Heart right ventricle (tissue), 16 donors: ENCODE results near the gene ABCA13. TPM values are rescaled to one million over a fixed set of nuclear protein-coding genes. Genes with fewer than 3 reads are reported as not detected.

Experiments used
- ATAC-seq, 8 donors: fragments of 200-7000 bp; cut with Tn5 transposase; one replicate each; pipeline ENCODE4 v1.9.1; 2020; ENCODE audit warnings: mild to moderate bottlenecking in 8 of 8, moderate library complexity in 8 of 8, moderate number of reproducible peaks in 1 of 8
- DNase-seq, 2 donors: peaks; one replicate each; pipeline ENCODE4 v3.0.0-alpha.2; 2020
- H3K27ac ChIP-seq, 10 donors: fragments of 200-600 bp; sonication (generic) in 2 of 10; one replicate each; pipeline versions ENCODE4 v1.5.0 to v1.8.0; 2020 to 2022; ENCODE audit warnings: mild to moderate bottlenecking in 3 of 10
- H3K27me3 ChIP-seq, 7 donors: fragments of 200-600 bp; one replicate each; pipeline ENCODE4 v1.8.0; 2021 to 2022; ENCODE audit warnings: mild to moderate bottlenecking in 2 of 7
- H3K36me3 ChIP-seq, 9 donors: fragments of 200-600 bp; sonication (generic) in 1 of 9; one replicate each; pipeline versions ENCODE4 v1.5.0 to v1.8.0; 2020 to 2022; ENCODE audit warnings: mild to moderate bottlenecking in 2 of 9
- H3K4me1 ChIP-seq, 9 donors: fragments of 200-600 bp; sonication (generic) in 1 of 9; one replicate each; pipeline versions ENCODE4 v1.5.0 to v1.8.0; 2020 to 2022; ENCODE audit warnings: mild to moderate bottlenecking in 4 of 9
- H3K4me3 ChIP-seq, 10 donors: fragments of 200-600 bp; sonication (generic) in 2 of 10; one replicate each; pipeline versions ENCODE4 v1.5.0 to v1.8.0; 2020 to 2022; ENCODE audit warnings: mild to moderate bottlenecking in 7 of 10, moderate library complexity in 2 of 10
- H3K9me3 ChIP-seq, 11 donors: fragments of 200-600 bp in 10 of 11; sonication (generic) in 2 of 11; one replicate each; pipeline versions ENCODE4 v1.5.0 to v1.8.0; 2013 to 2022; ENCODE audit warnings: mild to moderate bottlenecking in 2 of 11, control low read depth in 1 of 11, moderate library complexity in 1 of 11
- WGBS, 2 donors: extraction: QIAGEN DNeasy Blood & Tissue Kit; methylation state at CpG; one replicate each; pipeline ENCODE4 v1.1.7; 2013; ENCODE audit warnings: inconsistent platforms in 1 of 2; 5-methylcytosine and 5-hydroxymethylcytosine counted together
- intact Hi-C, 10 donors: fragments of 100-400 bp; cut with DNase I; formaldehyde crosslinking; loops; one replicate each; pipeline versions ENCODE4 v1.11.1 to v1.14.2; 2022
- polyA plus RNA-seq, 2 donors: library from polyadenylated mRNA; stranded (reverse); fragments of 200-250 nt; gene quantifications; one replicate each; pipeline ENCODE4 v1.2.3, GENCODE V29; 2013
- total RNA-seq, 10 donors: library from RNA; stranded (reverse); fragmentation: NEBNext Ultra II Directional in 3 of 10; extraction: Animal tissue kit (Norgen Biotek cat#: 25700) in 3 of 10; gene quantifications; one replicate each; pipeline versions ENCODE4 v1.2.1 to v1.2.4, GENCODE V29; 2021 to 2023
- TF ChIP-seq, protein P1 (sequence below), 9 donors: fragments of 200-600 bp; sonication (generic) in 2 of 9; IDR thresholded peaks; one replicate each; pipeline versions ENCODE4 v1.5.0 to v1.8.0; 2021 to 2022; ENCODE audit warnings: antibody characterized with exemption in 9 of 9, mild to moderate bottlenecking in 5 of 9, moderate library complexity in 1 of 9
- donor health status: Arrhythmogenic right ventricular cardiomyopathy.
- donor health status: ischemic (EF 13 %, LVEDD 7.1; RV severe dilation, severe dysfunction).
- donor health status: healthy with polysubstance abuse.
- donor health status: DM: no; HTN: yes; CAD: no.
- donor health status: DM: no; HTN: no; CAD: no.
- donor health status: ischemic (EF 25% LVEDD 6.9; RV normal size, moderate dysfunction).
- donor health status: ischemic (EF 25% LVEDD 5.7; RV mildly dilated, moderate dysfunction).
- donor health status: healthy.
- donor health status: DM: yes; HTN: yes; CAD: no.
- donor health status: Ischemic cardiomyopathy.
- donor health status: ischemic (EF 35%, LVEDD 5.7; RV mildly dilated, moderate dysfunction).
- donor health status: nonischemic (EF 11% LVEDD 7.7; RV severe dilation, severe dysfunction).
- donor health status: DM: yes; HTN: yes; CAD: no.
- donor health status: PGD.
- donor health status: ischemic (EF 29% LVEDD 5.4; RV normal size, mild dysfunction).
- donor health status: nonischemic (EF 23%, LVEDD 6.1; RV moderate dilation, normal function).

ABCA13 gene
- total and polyA plus RNA-seq, 12 donors = 0.01 to 0.37 (median 0.06) TPM; not detected in 1

DNA sequence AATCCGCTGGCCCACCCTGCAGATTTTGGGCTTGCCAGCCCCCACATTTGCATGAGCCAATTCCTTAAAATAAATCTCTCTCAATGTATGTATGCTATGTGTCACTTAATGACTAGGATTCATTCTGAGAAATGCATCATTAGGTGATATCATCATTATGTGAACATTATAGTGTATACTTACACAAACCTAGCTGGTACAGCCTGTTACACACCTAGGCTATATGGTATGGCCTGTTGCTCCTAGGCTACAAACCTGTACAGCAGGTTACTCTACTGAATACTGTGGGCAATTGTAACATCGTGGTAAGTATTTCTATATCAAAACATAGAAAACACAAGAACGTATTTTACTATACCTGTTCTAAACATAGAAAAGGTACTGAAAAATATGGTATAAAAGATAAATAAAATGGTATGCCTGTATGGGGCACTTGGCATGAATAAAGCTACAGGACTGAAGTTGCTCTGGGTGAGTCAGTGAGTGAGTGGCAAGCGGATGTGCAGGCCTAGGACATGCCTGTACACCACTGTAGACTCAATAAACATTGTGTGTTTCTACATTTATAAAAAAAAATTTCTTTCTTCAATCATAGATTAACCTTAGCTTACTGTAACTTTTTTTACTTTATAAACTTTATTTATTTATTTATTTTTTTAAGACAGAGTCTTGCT lies 135.9 kb downstream of the ABCA13 start:
- ATAC-seq (no peak), DNase-seq (no peak)
- Histone ChIP-seq H3K4me1 (no peaks in the 10 kb centered on the region), H3K4me3 (no peak overlapping the region), H3K27ac (no peak overlapping the region), H3K27me3 (peaks cover 0 to 24% (median 0%) of the 10 kb centered on the region in 7 donors), H3K9me3 (peaks cover 0 to 5% (median 0%) of the 10 kb centered on the region in 11 donors), H3K36me3 (no peaks in the 10 kb centered on the region)
- 89 to 90% methylated on average over 4 of the region's 4 CpGs for WGBS, 2 donors
- intact Hi-C loops = loop anchor here in 1 of 10 donors (10.0 kb wide), 1 partner anchor 568 kb away; no protein-coding TSS in a partner anchor
- TF ChIP-seq, protein P1, sequence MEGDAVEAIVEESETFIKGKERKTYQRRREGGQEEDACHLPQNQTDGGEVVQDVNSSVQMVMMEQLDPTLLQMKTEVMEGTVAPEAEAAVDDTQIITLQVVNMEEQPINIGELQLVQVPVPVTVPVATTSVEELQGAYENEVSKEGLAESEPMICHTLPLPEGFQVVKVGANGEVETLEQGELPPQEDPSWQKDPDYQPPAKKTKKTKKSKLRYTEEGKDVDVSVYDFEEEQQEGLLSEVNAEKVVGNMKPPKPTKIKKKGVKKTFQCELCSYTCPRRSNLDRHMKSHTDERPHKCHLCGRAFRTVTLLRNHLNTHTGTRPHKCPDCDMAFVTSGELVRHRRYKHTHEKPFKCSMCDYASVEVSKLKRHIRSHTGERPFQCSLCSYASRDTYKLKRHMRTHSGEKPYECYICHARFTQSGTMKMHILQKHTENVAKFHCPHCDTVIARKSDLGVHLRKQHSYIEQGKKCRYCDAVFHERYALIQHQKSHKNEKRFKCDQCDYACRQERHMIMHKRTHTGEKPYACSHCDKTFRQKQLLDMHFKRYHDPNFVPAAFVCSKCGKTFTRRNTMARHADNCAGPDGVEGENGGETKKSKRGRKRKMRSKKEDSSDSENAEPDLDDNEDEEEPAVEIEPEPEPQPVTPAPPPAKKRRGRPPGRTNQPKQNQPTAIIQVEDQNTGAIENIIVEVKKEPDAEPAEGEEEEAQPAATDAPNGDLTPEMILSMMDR (IDR thresholded peaks at IDR 0.05) = no peak

DNA sequence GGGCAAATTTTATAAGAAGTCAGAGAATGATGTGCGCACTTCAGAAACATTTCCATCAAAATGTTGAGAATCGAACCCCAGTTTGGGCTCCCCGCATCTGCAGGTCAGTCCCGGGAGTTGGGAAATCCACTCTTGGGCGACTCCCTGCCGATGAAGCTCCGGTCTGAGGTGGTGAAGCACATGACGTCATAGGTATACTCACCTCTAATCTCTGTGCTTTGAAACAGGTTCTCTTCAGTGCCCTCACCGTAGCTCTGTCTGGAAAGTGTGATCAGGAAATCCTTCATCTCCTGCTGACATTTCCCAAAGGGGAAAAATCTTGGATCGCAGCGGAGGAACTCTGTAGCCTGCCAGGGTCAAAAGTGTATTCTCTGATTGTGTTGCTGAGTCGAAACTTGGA lies 138.5 kb downstream of the ABCA13 start:
- intact Hi-C loops = loop anchor here in 1 of 10 donors (10.0 kb wide), 1 partner anchor 565 kb away; no protein-coding TSS in a partner anchor
- DNase-seq = no peak
- H3K27me3 ChIP-seq = peaks cover 0 to 22% (median 0%) of the 10 kb centered on the region in 7 donors
- no peaks in the 10 kb centered on the region for H3K4me1 ChIP-seq
- no peak overlapping the region for H3K27ac ChIP-seq
- H3K36me3 ChIP-seq = no peaks in the 10 kb centered on the region
- TF ChIP-seq, protein P1 (IDR thresholded peaks at IDR 0.05) = no peak
- no peaks in the 10 kb centered on the region for H3K9me3 ChIP-seq
- whole genome bisulfite sequencing, 2 donors = 55 to 57% methylated on average over 12 of the region's 12 CpGs
- no peak overlapping the region for H3K4me3 ChIP-seq
- no peak for ATAC-seq

DNA sequence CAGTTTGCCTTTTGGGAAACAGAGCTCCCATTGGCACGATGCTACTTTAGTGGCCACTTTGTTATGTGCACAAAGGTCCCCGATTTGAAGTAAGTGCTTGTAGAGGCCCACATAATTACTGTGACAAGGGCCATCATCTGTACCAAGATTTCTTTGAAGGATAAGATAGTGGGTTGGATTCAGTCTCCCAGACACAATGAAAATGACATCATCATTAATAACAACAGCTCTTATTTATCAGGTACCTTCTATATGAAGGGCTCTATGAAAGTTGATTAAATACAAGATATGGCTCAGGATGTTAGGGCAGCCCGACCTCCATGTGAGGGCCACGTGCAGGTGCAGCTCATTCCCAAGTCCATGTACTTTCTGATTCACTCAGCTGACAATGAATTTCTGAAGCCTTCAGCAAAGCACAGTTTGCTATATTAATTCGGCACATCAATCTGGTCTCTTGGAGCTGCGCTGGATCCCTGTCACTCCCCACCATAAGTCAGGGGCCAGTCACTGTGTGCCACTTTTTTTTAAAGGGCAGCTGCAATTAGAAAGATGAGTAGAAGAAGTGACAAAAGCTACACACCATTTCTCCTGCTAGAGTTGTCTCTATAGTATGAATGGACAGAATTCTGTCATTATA lies 140.3 kb downstream of the ABCA13 start:
- 79 to 85% methylated on average over 6 of the region's 6 CpGs for WGBS, 2 donors

DNA sequence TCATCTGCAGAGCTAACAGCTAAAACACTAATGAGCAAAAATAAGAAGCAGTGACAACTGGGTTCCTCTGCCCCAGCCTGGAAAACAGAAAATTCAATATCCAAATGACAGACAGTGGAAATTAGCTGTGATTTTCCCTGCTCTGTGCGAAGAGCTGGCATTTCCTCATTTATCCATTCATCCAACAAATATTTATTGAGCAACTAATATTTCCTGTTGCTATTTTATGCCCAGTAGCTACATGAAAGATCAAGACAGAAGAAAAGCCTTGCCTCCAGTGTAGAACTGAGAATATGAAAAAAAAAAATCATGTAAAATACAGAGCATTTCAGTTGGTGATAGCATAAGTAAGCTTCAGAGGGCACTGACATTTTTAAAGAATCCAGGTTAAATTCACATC lies 140.9 kb downstream of the ABCA13 start:
- DNase-seq (no peak), ATAC-seq (no peak)
- 77 to 82% methylated on average over 1 of the region's 1 CpG for WGBS, 2 donors
- Histone ChIP-seq H3K36me3 (no peaks in the 10 kb centered on the region), H3K9me3 (no peaks in the 10 kb centered on the region), H3K27ac (no peak overlapping the region), H3K4me3 (no peak overlapping the region), H3K4me1 (no peaks in the 10 kb centered on the region), H3K27me3 (peaks cover 0 to 14% (median 0%) of the 10 kb centered on the region in 7 donors)
- TF ChIP-seq, protein P1 (IDR thresholded peaks at IDR 0.05) = no peak
- intact Hi-C loops = no loop called here

More for the DNA sequence above, 140.3 kb downstream of the ABCA13 start:
- H3K4me1 ChIP-seq = no peaks in the 10 kb centered on the region
- no peak for ATAC-seq
- no peak overlapping the region for H3K27ac ChIP-seq
- H3K27me3 ChIP-seq = peaks cover 0 to 14% (median 0%) of the 10 kb centered on the region in 7 donors
- no peaks in the 10 kb centered on the region for H3K36me3 ChIP-seq
- intact Hi-C loops = no loop called here
- H3K4me3 ChIP-seq = no peak overlapping the region
- DNase-seq = no peak
- no peaks in the 10 kb centered on the region for H3K9me3 ChIP-seq
- TF ChIP-seq, protein P1 (IDR thresholded peaks at IDR 0.05) = no peak
